WTC11 (cell line): Measurements from ENCODE around the gene CTNNA2. TPM values are rescaled to one million over a fixed set of nuclear protein-coding genes. Genes with fewer than 3 reads are reported as not detected.

Experiments used
- ATAC-seq: fragments of 200-7000 bp; cut with Tn5 transposase; 2 replicates; pipeline ENCODE4 v1.10.0; 2021; ENCODE audit warnings: mild to moderate bottlenecking, moderate library complexity
- CTCF ChIA-PET: fragments of 300-600 bp; sonication (Branson Sonifier 250); formaldehyde crosslinking; loops from one replicate; lab custom pipeline; 2021; ENCODE audit warnings: antibody characterized with exemption; lab: Charles Lee
- POLR2A ChIA-PET: fragments of 350-600 bp; sonication (Branson Sonifier 250); formaldehyde crosslinking; loops from one replicate; lab custom pipeline; 2021; ENCODE audit warnings: antibody characterized with exemption; lab: Charles Lee
- DNase-seq: peaks from one replicate; pipeline ENCODE4 v3.0.0; 2021; ENCODE audit warnings: low spot score
- H3K27ac Mint-ChIP-seq: 2 replicates; pipeline ENCODE4 v1.8.0; 2021; ENCODE audit warnings: mixed read lengths
- H3K27me3 Mint-ChIP-seq: 2 replicates; pipeline ENCODE4 v1.8.0; 2021; ENCODE audit warnings: low read depth, mild to moderate bottlenecking, moderate library complexity, mixed read lengths
- H3K36me3 Mint-ChIP-seq: 2 replicates; pipeline ENCODE4 v1.8.0; 2021; ENCODE audit warnings: mixed read lengths
- H3K4me1 Mint-ChIP-seq: 2 replicates; pipeline ENCODE4 v1.8.0; 2022; ENCODE audit warnings: mixed read lengths
- H3K4me3 Mint-ChIP-seq: 2 replicates; pipeline ENCODE4 v1.8.0; 2021; ENCODE audit warnings: mild to moderate bottlenecking, moderate library complexity, mixed read lengths
- H3K9me3 Mint-ChIP-seq: 2 replicates; pipeline ENCODE4 v1.8.0; 2021; ENCODE audit warnings: mixed read lengths
- ATF1 ChIP-seq: sonication (generic); formaldehyde crosslinking; IDR thresholded peaks from 2 replicates; pipeline ENCODE4 v1.8.1; 2023; ENCODE audit warnings: mild to moderate bottlenecking, moderate library complexity, missing genetic modification reagents
- ATF3 ChIP-seq: sonication (generic); formaldehyde crosslinking; conservative IDR thresholded peaks from 2 replicates; pipeline ENCODE4 v1.8.1; 2022; ENCODE audit warnings: mild to moderate bottlenecking, missing genetic modification reagents
- EMX1 ChIP-seq: fragments of 250-450 bp; sonication (Bioruptor Pico); IDR thresholded peaks from 2 replicates; pipeline ENCODE4 v1.8.0; 2021; ENCODE audit warnings: mild to moderate bottlenecking
- ERG ChIP-seq: fragments of 250-450 bp; sonication (Bioruptor Pico); IDR thresholded peaks from 2 replicates; pipeline ENCODE4 v1.8.0; 2021; ENCODE audit warnings: mild to moderate bottlenecking
- ESRRA ChIP-seq: sonication (generic); formaldehyde crosslinking; IDR thresholded peaks from 2 replicates; pipeline ENCODE4 v1.8.1; 2022; ENCODE audit warnings: mild to moderate bottlenecking, missing genetic modification reagents, borderline replicate concordance
- ETV6 ChIP-seq: sonication (generic); formaldehyde crosslinking; IDR thresholded peaks from 2 replicates; pipeline ENCODE4 v1.8.1; 2022; ENCODE audit warnings: mild to moderate bottlenecking, missing genetic modification reagents
- FOXJ3 ChIP-seq: sonication (generic); formaldehyde crosslinking; IDR thresholded peaks from 2 replicates; pipeline ENCODE4 v1.9.0; 2021; ENCODE audit warnings: missing genetic modification reagents, mild to moderate bottlenecking, borderline replicate concordance
- FOXK1 ChIP-seq: sonication (generic); formaldehyde crosslinking; IDR thresholded peaks from 2 replicates; pipeline ENCODE4 v1.8.0; 2022; ENCODE audit warnings: mild to moderate bottlenecking, moderate library complexity, missing genetic modification reagents
- GRHL2 ChIP-seq: fragments of 250-450 bp; sonication (Bioruptor Pico); IDR thresholded peaks from 2 replicates; pipeline ENCODE4 v1.8.0; 2022; ENCODE audit warnings: mild to moderate bottlenecking, moderate library complexity; ENCODE audit not compliant: insufficient replicate concordance, severe bottlenecking
- IRF1 ChIP-seq: sonication (generic); formaldehyde crosslinking; IDR thresholded peaks from 2 replicates; pipeline ENCODE4 v1.8.0; 2023; ENCODE audit warnings: missing genetic modification reagents
- IRF2 ChIP-seq: sonication (generic); formaldehyde crosslinking; IDR thresholded peaks from 2 replicates; pipeline ENCODE4 v1.8.0; 2022; ENCODE audit warnings: low read depth, missing genetic modification reagents, borderline replicate concordance
- JAZF1 ChIP-seq: fragments of 250-450 bp; sonication (Bioruptor Pico); IDR thresholded peaks from 2 replicates; pipeline ENCODE4 v1.9.0; 2021; ENCODE audit warnings: moderate library complexity, mild to moderate bottlenecking, inconsistent platforms
- KAT7 ChIP-seq: sonication (generic); formaldehyde crosslinking; IDR thresholded peaks from 2 replicates; pipeline ENCODE4 v1.8.1; 2023; ENCODE audit warnings: missing genetic modification reagents, mild to moderate bottlenecking, borderline replicate concordance
- NFE2L1 ChIP-seq: sonication (generic); formaldehyde crosslinking; IDR thresholded peaks from 2 replicates; pipeline ENCODE4 v1.8.1; 2023; ENCODE audit warnings: missing genetic modification reagents
- NR2C2 ChIP-seq: sonication (generic); formaldehyde crosslinking; IDR thresholded peaks from 2 replicates; pipeline ENCODE4 v1.8.0; 2022; ENCODE audit warnings: mild to moderate bottlenecking, missing genetic modification reagents
- PREB ChIP-seq: sonication (generic); formaldehyde crosslinking; IDR thresholded peaks from 2 replicates; pipeline ENCODE4 v1.8.1; 2022; ENCODE audit warnings: mild to moderate bottlenecking, missing genetic modification reagents, moderate library complexity, borderline replicate concordance
- RELA ChIP-seq: sonication (generic); formaldehyde crosslinking; IDR thresholded peaks from 2 replicates; pipeline ENCODE4 v1.8.1; 2022; ENCODE audit warnings: missing genetic modification reagents, mild to moderate bottlenecking, borderline replicate concordance
- RORB ChIP-seq: fragments of 250-450 bp; sonication (Bioruptor Pico); IDR thresholded peaks from 2 replicates; pipeline ENCODE4 v1.9.0; 2021; ENCODE audit warnings: mild to moderate bottlenecking
- STAT6 ChIP-seq: sonication (generic); formaldehyde crosslinking; conservative IDR thresholded peaks from 2 replicates; pipeline ENCODE4 v1.8.1; 2023; ENCODE audit warnings: mild to moderate bottlenecking, low read depth, missing genetic modification reagents, moderate library complexity
- TEAD1 ChIP-seq: sonication (generic); formaldehyde crosslinking; IDR thresholded peaks from 2 replicates; pipeline ENCODE4 v1.8.0; 2022; ENCODE audit warnings: mild to moderate bottlenecking, missing genetic modification reagents
- TEAD4 ChIP-seq: sonication (generic); formaldehyde crosslinking; IDR thresholded peaks from 2 replicates; pipeline ENCODE4 v1.8.0; 2022; ENCODE audit warnings: mild to moderate bottlenecking, missing genetic modification reagents
- USF1 ChIP-seq: sonication (generic); formaldehyde crosslinking; IDR thresholded peaks from 2 replicates; pipeline ENCODE4 v1.8.0; 2022; ENCODE audit warnings: mild to moderate bottlenecking, missing genetic modification reagents
- USF2 ChIP-seq: sonication (generic); formaldehyde crosslinking; IDR thresholded peaks from 2 replicates; pipeline ENCODE4 v1.8.1; 2023; ENCODE audit warnings: mild to moderate bottlenecking, missing genetic modification reagents, moderate library complexity
- ZMAT4 ChIP-seq: fragments of 250-450 bp; sonication (Bioruptor Pico); IDR thresholded peaks from 2 replicates; pipeline ENCODE4 v1.9.0; 2021; ENCODE audit warnings: mild to moderate bottlenecking
- ZNF138 ChIP-seq: sonication (generic); formaldehyde crosslinking; conservative IDR thresholded peaks from 2 replicates; pipeline ENCODE4 v1.8.1; 2022; ENCODE audit warnings: mild to moderate bottlenecking, moderate library complexity, missing genetic modification reagents
- ZNF232 ChIP-seq: sonication (generic); formaldehyde crosslinking; IDR thresholded peaks from 2 replicates; pipeline ENCODE4 v1.8.0; 2022; ENCODE audit warnings: mild to moderate bottlenecking, missing genetic modification reagents
- ZNF423 ChIP-seq: fragments of 250-450 bp; sonication (Bioruptor Pico); IDR thresholded peaks from 2 replicates; pipeline ENCODE4 v2.1.2; 2022; ENCODE audit warnings: mild to moderate bottlenecking, moderate library complexity
- total RNA-seq: library from RNA; stranded (reverse); gene quantifications from 3 replicates; pipeline ENCODE4 v1.2.3, GENCODE V29; 2021

CTNNA2 gene
- total RNA-seq, 1 experiment from 2014 or later = 3.8 TPM

GRCh38 chr2:80579756-80580155 is 1066.9 kb downstream of the CTNNA2 start:
- no peaks in the 10 kb centered on the region for H3K36me3 Mint-ChIP-seq
- ATAC-seq (peak; percentile 90), DNase-seq (no peak)
- H3K4me3 Mint-ChIP-seq = no peak overlapping the region
- CTCF ChIA-PET = no interaction called here
- no peaks in the 10 kb centered on the region for H3K27me3 Mint-ChIP-seq
- H3K27ac Mint-ChIP-seq = no peak overlapping the region
- no peaks in the 10 kb centered on the region for H3K9me3 Mint-ChIP-seq
- no peak for TF ChIP-seq NR2C2 (CRISPR knock-in tag)
- TF ChIP-seq RORB (CRISPR knock-in tag) = no peak
- TF ChIP-seq ZNF138 (CRISPR knock-in tag) = no peak
- TF ChIP-seq ZMAT4 (CRISPR knock-in tag) = no peak
- no peak for TF ChIP-seq NFE2L1 (CRISPR knock-in tag)
- POLR2A ChIA-PET = no interaction called here
- peaks cover 8% of the 10 kb centered on the region for H3K4me1 Mint-ChIP-seq

GRCh38 chr2:80591233-80591632 is 1078.4 kb downstream of the CTNNA2 start:
- H3K27me3 Mint-ChIP-seq = peaks cover 4% of the 10 kb centered on the region; the same call in 1 of the 2 replicates
- H3K36me3 Mint-ChIP-seq = peaks cover 6% of the 10 kb centered on the region; the same call in 1 of the 2 replicates
- peaks cover 12% of the 10 kb centered on the region for H3K9me3 Mint-ChIP-seq
- ATAC-seq (no peak), DNase-seq (no peak)
- ChIA-PET POLR2A (no interaction called here), CTCF (no interaction called here)
- no peaks in the 10 kb centered on the region for H3K4me1 Mint-ChIP-seq
- TF ChIP-seq RELA (no peak), IRF2 (CRISPR knock-in tag) (no peak), USF2 (CRISPR knock-in tag) (no peak), GRHL2 (no peak), KAT7 (CRISPR knock-in tag) (no peak), USF1 (CRISPR knock-in tag) (no peak)
- H3K4me3 Mint-ChIP-seq = no peak overlapping the region
- no peak overlapping the region for H3K27ac Mint-ChIP-seq

GRCh38 chr2:80592106-80592505 is 1079.3 kb downstream of the CTNNA2 start:
- ChIA-PET CTCF (no interaction called here), POLR2A (no interaction called here)
- Mint-ChIP-seq H3K9me3 (peaks cover 17% of the 10 kb centered on the region), H3K36me3 (peaks cover 9% of the 10 kb centered on the region; the same call in 1 of the 2 replicates), H3K4me3 (no peak overlapping the region), H3K4me1 (no peaks in the 10 kb centered on the region), H3K27ac (no peak overlapping the region), H3K27me3 (peaks cover 4% of the 10 kb centered on the region; the same call in 1 of the 2 replicates)
- DNase-seq (no peak), ATAC-seq (no peak)
- TF ChIP-seq ATF3 (CRISPR knock-in tag) (no peak), JAZF1 (no peak), ESRRA (no peak), PREB (CRISPR knock-in tag) (no peak), RELA (no peak), KAT7 (CRISPR knock-in tag) (no peak), FOXJ3 (CRISPR knock-in tag) (no peak), IRF1 (CRISPR knock-in tag) (no peak), TEAD4 (no peak), TEAD1 (CRISPR knock-in tag) (no peak), EMX1 (CRISPR knock-in tag) (no peak), FOXK1 (CRISPR knock-in tag) (no peak), ETV6 (CRISPR knock-in tag) (no peak), ZNF232 (no peak), STAT6 (no peak), ERG (no peak), ZNF423 (CRISPR knock-in tag) (no peak), ATF1 (CRISPR knock-in tag) (no peak)
